Neural cell (in vitro differentiated cells): ENCODE data around the gene ARHGAP18. TPM values are rescaled to one million over a fixed set of nuclear protein-coding genes. Genes with fewer than 3 reads are reported as not detected.

Experiments
- H2AFZ ChIP-seq: fragments of 200-600, 300-800 bp; sonication (generic), shearing (Covaris generic); 2 replicates; pipeline ENCODE4 v1.6.0; 2014; ENCODE audit warnings: low read depth, mild to moderate bottlenecking, antibody characterized with exemption, low read length, moderate library complexity
- H3F3A ChIP-seq: fragments of 200-600 bp; shearing (Covaris generic); 2 replicates; pipeline ENCODE4 v1.6.1; 2016; ENCODE audit warnings: mild to moderate bottlenecking, moderate library complexity, mixed read lengths, antibody characterized with exemption, low read length; ENCODE audit not compliant: insufficient read depth, poor library complexity, severe bottlenecking
- H3K27ac ChIP-seq: fragments of 200-600, 300-800 bp; sonication (generic), shearing (Covaris generic); 2 replicates; pipeline ENCODE4 v1.5.1; 2014; ENCODE audit warnings: mild to moderate bottlenecking, low read length, moderate library complexity
- H3K27me3 ChIP-seq: fragments of 300-800, 200-600 bp; sonication (generic), shearing (Covaris generic); 2 replicates; pipeline ENCODE4 v1.6.0; 2014; ENCODE audit warnings: mild to moderate bottlenecking, low read depth, low read length, moderate library complexity; ENCODE audit not compliant: insufficient read depth
- H3K36me3 ChIP-seq: fragments of 300-800, 200-600 bp; sonication (generic), shearing (Covaris generic); 2 replicates; pipeline ENCODE4 v1.5.1; 2014; ENCODE audit warnings: mild to moderate bottlenecking, antibody characterized with exemption, low read length, moderate library complexity; ENCODE audit not compliant: insufficient read depth
- H3K4me2 ChIP-seq: fragments of 300-800, 200-600 bp; sonication (generic), shearing (Covaris generic); 2 replicates; pipeline ENCODE4 v1.6.0; 2014; ENCODE audit warnings: mild to moderate bottlenecking, low read length
- H3K4me3 ChIP-seq: fragments of 300-800, 200-600 bp; sonication (generic), shearing (Covaris generic); 2 replicates; pipeline ENCODE4 v1.5.1; 2014; ENCODE audit warnings: mild to moderate bottlenecking, low read length, moderate library complexity
- H3K79me2 ChIP-seq: fragments of 200-600 bp; shearing (Covaris generic); replicated peaks from 2 replicates; pipeline ENCODE4 v1.6.0; 2014; ENCODE audit warnings: mild to moderate bottlenecking, low read length, moderate library complexity; ENCODE audit not compliant: insufficient read depth
- H3K9ac ChIP-seq: fragments of 300-800, 200-600 bp; sonication (generic), shearing (Covaris generic); 2 replicates; pipeline ENCODE4 v1.6.1; 2016; ENCODE audit warnings: mild to moderate bottlenecking, low read length, mixed read lengths
- H3K9me2 ChIP-seq: fragments of 200-600 bp; shearing (Covaris generic); 2 replicates; pipeline ENCODE4 v1.6.1; 2016; ENCODE audit warnings: mild to moderate bottlenecking, low read length, mixed read lengths; ENCODE audit not compliant: insufficient read depth
- H3K9me3 ChIP-seq: fragments of 200-600, 300-800 bp; sonication (generic), shearing (Covaris generic); 2 replicates; pipeline ENCODE4 v1.6.1; 2016; ENCODE audit warnings: mild to moderate bottlenecking, mixed run types, low read length, moderate library complexity, mixed read lengths
- H4K20me1 ChIP-seq: fragments of 200-600 bp; shearing (Covaris generic); 2 replicates; pipeline ENCODE4 v1.6.1; 2016; ENCODE audit warnings: mild to moderate bottlenecking, mixed run types; ENCODE audit not compliant: insufficient read depth
- CTCF ChIP-seq: fragments of 450-650 bp; IDR thresholded peaks from 2 replicates; pipeline ENCODE4 v1.5.1; 2014; ENCODE audit warnings: antibody characterized with exemption, mild to moderate bottlenecking, moderate library complexity; ENCODE audit not compliant: poor library complexity, severe bottlenecking
- EP300 ChIP-seq: fragments of 450-650 bp; conservative IDR thresholded peaks from 2 replicates; pipeline ENCODE4 v1.6.1; 2014; ENCODE audit warnings: antibody characterized with exemption, mild to moderate bottlenecking, moderate library complexity; ENCODE audit not compliant: poor library complexity, severe bottlenecking
- EZH2 ChIP-seq: fragments of 200-600, 300-800 bp; shearing (Covaris generic), sonication (generic); IDR thresholded peaks from 2 replicates; pipeline ENCODE4 v1.6.1; 2014; ENCODE audit warnings: antibody characterized with exemption, low read length, borderline replicate concordance, mild to moderate bottlenecking; ENCODE audit not compliant: insufficient read depth, poor library complexity, severe bottlenecking
- MXI1 ChIP-seq: fragments of 450-650 bp; conservative IDR thresholded peaks from 2 replicates; pipeline ENCODE4 v1.6.1; 2014; ENCODE audit warnings: antibody characterized with exemption, mild to moderate bottlenecking; ENCODE audit not compliant: poor library complexity, severe bottlenecking
- POLR2AphosphoS5 ChIP-seq: IDR thresholded peaks from 2 replicates; pipeline ENCODE4 v1.6.1; 2012
- RAD21 ChIP-seq: fragments of 450-650 bp; conservative IDR thresholded peaks from 2 replicates; pipeline ENCODE4 v1.6.1; 2014; ENCODE audit warnings: antibody characterized with exemption, mild to moderate bottlenecking, moderate library complexity
- REST ChIP-seq: IDR thresholded peaks from 2 replicates; pipeline ENCODE4 v1.6.1; 2012; ENCODE audit warnings: borderline replicate concordance
- SMC3 ChIP-seq: fragments of 450-650 bp; conservative IDR thresholded peaks from 2 replicates; pipeline ENCODE4 v1.6.1; 2014; ENCODE audit warnings: antibody characterized with exemption, mild to moderate bottlenecking, moderate library complexity; ENCODE audit not compliant: poor library complexity
- TAF1 ChIP-seq: IDR thresholded peaks from 2 replicates; pipeline ENCODE4 v1.6.1; 2012; ENCODE audit warnings: low read depth
- polyA plus RNA-seq: library from polyadenylated mRNA; depleted of rRNA; stranded (reverse); fragments of >200 nt; gene quantifications from 2 replicates; pipeline ENCODE4 v1.2.3, GENCODE V29; 2014

Gene ARHGAP18
- polyA plus RNA-seq, 1 donor from 2014 or later = 4.7 TPM

GRCh38 chr6:129671442-129672340 lies 38.3 kb downstream of the ARHGAP18 start:
- H3K36me3 ChIP-seq = no peaks in the 10 kb centered on the region
- H2AFZ ChIP-seq = no peak overlapping the region
- H3K9me2 ChIP-seq = no peaks in the 10 kb centered on the region
- no peaks in the 10 kb centered on the region for H3K9me3 ChIP-seq
- H3K9ac ChIP-seq = no peak overlapping the region
- H4K20me1 ChIP-seq = no peaks in the 10 kb centered on the region
- H3K79me2 ChIP-seq = no peaks in the 10 kb centered on the region
- H3K4me3 ChIP-seq = no peak overlapping the region
- H3K4me2 ChIP-seq = no peak overlapping the region
- H3K27me3 ChIP-seq = no peaks in the 10 kb centered on the region
- no peaks in the 10 kb centered on the region for H3F3A ChIP-seq
- H3K27ac ChIP-seq = no peak overlapping the region
- TF ChIP-seq EP300 = no peak
- no peak for TF ChIP-seq RAD21
- TF ChIP-seq MXI1 = no peak
- no peak for TF ChIP-seq EZH2
- TF ChIP-seq POLR2AphosphoS5 = no peak
- no peak for TF ChIP-seq TAF1
- no peak for TF ChIP-seq CTCF
- TF ChIP-seq REST = no peak
- no peak for TF ChIP-seq SMC3

GRCh38 chr6:129670634-129671033 lies 39.3 kb downstream of the ARHGAP18 start:
- H2AFZ ChIP-seq = no peak overlapping the region
- no peaks in the 10 kb centered on the region for H3K27me3 ChIP-seq
- no peak overlapping the region for H3K9ac ChIP-seq
- H3K27ac ChIP-seq = no peak overlapping the region
- no peak overlapping the region for H3K4me2 ChIP-seq
- H3K4me3 ChIP-seq = no peak overlapping the region
- no peaks in the 10 kb centered on the region for H4K20me1 ChIP-seq
- no peaks in the 10 kb centered on the region for H3K79me2 ChIP-seq
- no peaks in the 10 kb centered on the region for H3K9me2 ChIP-seq
- no peaks in the 10 kb centered on the region for H3K9me3 ChIP-seq
- H3F3A ChIP-seq = no peaks in the 10 kb centered on the region
- no peaks in the 10 kb centered on the region for H3K36me3 ChIP-seq
- TF ChIP-seq REST = no peak
- no peak for TF ChIP-seq RAD21
- TF ChIP-seq EP300 = no peak
- TF ChIP-seq EZH2 = no peak
- TF ChIP-seq CTCF = no peak
- no peak for TF ChIP-seq MXI1
- no peak for TF ChIP-seq POLR2AphosphoS5
